Myocyte (in vitro differentiated cells): ENCODE measurements around the gene ZNF142. TPM values are rescaled to one million over a fixed set of nuclear protein-coding genes. Genes with fewer than 3 reads are reported as not detected.

ENCODE experiments used
- DNase-seq: peaks from one replicate; pipeline ENCODE4 v3.0.0-alpha.2; 2012; ENCODE audit warnings: low read depth
- total RNA-seq: library from RNA; depleted of rRNA; stranded (reverse); fragments of >200 nt; gene quantifications from 2 replicates; pipeline ENCODE4 v1.2.3, GENCODE V29; 2014

ZNF142 gene
- total RNA-seq, 1 donor from 2014 or later: 14.9 TPM

DNA sequence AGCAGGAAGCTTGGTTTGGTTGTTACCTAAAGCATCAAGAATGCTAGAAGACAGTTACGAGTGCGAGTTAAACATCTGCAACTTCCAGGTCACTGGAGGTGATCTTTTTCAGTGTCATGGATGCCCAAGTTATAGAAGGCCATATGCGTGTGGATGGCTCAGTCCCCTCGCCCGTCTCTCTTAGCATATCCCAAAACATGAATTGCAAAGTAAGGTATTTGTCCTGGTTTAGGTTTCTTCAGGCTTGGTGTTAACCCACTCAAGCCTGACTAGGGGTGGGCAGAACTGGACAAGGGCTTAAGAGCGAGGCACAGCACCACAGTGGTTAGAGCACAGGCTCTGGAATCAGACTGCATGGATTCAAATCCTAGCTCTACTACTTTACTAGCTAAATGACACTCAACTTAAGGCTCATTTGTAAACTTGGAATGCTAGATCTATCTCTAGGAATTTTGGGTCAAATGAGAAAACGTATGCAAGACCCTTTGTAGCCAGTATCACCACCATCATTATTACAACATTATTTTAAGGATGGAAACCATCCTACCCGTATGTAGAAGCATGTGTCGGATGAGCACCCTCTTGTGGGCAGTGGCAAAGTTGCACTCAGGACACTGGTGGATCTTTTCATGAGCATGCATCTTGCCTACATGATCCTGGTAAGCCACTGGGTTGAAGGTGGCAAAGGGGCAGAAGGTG is 11.2 kb downstream of the ZNF142 start:
- peak; percentile 60 for DNase-seq

DNA sequence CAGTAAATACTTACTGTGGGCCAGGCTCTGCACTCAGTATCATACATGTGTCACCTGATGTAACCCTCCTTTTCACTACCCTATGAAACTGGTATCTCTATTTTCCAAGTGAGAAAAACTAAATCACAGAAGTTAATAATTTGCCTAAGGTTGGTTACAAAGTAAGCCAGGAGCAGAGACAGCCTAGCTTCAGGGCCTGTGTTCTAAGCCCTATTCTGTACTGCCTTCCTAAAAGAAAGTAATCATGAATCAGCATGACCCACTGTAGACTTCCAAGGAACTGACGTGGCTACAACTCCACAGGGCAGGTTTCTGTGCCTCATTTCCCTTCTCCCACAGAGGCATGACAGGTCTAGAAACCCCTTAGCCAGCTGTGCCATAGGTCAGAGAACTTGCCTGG is 14.3 kb downstream of the ZNF142 start:
- DNase-seq: no peak

DNA sequence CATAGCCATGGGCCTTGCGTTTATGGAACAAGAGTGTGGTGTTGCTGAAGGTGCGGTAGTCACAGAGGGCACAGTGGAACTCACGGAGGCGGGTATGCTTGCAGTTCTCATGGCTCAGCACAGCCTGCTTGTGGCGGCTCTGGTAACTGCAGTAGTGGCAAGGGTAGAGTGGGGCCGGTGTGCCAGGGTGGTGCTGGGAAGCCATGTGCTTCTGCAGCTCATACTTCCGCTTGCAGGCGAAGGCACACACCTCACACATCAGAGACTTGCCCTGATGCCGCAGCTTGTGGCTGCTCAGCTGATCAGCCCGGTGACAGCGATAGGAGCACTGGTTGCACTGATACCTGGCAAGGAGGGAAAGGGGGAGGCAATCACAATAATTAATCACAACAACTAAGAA is 14.7 kb downstream of the ZNF142 start:
- DNase-seq: no peak

DNA sequence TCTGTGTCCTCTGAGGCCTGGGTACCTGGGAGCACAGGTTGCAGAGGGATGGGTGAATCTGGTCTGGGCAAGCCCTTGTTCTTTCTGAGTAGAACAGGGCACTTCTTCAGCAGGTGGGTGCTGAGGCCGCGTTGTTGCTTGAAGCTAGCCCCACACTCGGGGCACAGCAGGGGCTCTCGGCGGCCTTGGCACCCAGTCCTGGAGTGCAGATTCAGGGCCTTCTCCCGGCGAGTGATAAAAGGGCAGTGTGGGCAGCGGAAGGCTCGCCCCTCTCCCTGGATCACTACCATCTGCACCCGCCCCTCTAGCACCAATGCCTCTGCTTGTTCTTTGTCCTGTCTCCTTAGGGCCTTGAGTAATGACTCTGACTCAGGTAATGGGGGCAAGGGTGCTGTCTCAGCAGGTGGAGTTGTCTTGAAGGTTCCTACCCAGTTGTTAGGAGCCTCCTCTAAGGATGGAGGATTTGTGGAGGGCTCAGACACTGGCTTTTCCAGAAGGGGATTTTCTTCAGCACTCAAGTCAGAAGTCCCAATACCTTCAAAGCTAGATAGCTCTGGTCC is 15.6 kb downstream of the ZNF142 start:
- no peak for DNase-seq

DNA sequence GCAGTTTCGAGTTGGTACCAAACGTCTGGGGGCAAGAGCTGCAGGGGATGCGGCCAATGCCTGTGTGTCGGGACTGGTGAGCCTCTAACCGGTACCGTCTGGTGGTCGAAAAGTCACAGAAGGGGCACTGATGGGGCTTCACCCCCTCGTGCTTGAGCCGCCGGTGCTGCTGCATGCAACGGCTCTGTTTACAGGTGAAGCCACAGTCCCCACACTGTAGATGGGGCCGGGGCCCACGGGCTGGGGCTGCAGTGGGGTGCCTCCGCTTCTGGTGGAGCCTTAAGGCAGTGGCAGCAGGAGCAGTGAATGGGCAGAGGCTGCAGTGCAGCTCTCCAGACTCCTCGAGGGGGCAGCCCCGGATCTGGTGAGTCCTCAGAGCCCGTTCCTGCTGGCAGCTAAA is 16.6 kb downstream of the ZNF142 start:
- no peak for DNase-seq

DNA sequence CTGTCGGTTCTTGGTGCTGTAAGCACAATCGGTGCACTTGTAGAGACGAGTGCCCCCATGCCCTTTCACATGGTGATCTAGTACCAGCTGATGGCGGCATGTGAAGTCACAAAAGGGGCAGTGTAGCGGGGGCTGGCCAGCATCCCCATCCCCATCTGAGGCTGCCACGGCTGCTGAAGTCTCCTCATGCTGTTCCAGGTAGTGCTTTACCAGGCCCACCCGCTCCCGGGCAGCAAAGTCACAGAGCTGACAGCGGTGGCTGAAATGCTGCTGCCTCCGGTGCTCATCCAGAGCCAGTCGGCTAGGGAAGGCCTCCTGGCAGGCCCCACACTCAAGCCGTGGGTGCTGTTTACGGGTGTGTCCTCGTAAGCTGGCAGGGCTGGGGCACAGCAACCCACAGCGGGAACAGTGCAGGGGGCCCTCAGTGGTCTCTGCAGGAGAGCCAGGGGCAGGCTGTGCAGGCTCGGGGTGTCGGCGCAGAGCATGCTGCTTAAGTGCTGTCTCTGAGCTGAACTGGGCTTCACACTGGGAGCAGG is 17.2 kb downstream of the ZNF142 start:
- no peak for DNase-seq

DNA sequence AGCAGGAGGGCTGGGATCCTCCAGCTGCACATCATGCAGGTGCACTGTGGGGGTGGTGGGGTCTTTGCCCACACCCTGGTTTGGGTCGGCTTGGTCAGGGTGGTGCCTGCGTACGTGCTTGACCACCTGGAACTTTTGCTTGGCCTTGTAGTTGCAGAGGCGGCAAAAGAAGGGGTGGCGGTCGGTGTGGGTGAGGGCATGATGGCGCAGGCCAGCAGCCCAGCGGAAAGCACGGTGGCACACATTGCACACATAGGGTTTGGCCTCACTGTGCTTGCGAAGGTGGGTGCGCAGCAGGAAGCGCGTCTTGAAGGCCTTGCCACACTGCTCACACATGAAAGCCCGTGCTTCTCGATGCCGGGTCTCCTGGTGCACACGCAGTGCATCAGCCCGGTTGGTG is 21.1 kb downstream of the ZNF142 start:
- DNase-seq: no peak

DNA sequence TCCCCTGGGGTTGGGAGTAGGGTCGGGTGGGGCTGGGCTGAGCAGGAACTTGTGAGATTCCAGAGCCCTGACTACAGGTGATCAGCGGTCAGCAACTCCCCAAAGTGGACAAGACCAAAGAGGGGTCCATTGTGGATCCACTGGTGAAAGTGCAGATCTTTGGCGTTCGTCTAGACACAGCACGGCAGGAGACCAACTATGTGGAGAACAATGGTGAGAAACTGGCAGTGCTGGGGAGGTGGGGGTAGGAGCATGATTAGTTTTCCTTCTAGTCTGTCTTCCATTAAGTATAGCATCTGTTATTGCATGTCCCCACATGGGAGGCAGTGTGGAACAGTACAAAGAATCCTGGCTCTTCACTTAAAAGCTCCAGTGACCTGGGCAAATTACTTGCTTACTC is 23.7 kb downstream of the ZNF142 start:
- DNase-seq: no peak

DNA sequence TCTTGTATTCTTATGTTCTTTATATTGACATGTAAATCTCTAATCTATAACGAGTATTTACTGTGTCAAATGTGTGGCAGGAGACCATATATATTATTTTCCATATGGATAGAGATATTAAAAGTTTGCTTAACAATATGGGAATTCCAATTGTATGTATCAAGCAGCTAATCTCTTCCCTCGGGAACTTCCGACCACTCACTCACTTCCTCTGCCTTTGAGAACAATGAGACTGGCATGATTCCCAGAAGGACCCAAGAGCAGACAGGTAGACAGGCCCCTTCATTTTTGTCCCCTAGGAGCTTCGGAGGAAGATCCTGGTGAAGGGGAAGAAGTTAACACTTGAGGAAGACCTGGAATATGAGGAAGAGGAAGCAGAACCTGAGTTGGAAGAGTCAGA is 27.6 kb downstream of the ZNF142 start:
- no peak for DNase-seq

DNA sequence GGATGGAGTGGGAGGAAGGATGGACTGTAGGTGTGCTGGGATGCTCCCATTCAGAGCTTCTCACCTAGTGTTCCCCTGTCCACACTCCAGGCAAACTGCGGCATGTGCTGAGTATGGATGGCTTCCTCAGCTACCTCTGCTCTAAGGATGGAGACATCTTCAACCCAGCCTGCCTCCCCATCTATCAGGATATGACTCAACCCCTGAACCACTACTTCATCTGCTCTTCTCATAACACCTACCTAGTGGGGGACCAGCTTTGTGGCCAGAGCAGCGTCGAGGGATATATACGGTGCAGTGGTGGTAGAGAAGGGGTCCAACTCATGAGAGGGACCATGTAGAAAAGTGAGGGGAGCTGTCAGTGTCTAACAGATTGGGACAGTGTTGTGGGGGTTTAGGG is 31.5 kb downstream of the ZNF142 start:
- no peak for DNase-seq

DNA sequence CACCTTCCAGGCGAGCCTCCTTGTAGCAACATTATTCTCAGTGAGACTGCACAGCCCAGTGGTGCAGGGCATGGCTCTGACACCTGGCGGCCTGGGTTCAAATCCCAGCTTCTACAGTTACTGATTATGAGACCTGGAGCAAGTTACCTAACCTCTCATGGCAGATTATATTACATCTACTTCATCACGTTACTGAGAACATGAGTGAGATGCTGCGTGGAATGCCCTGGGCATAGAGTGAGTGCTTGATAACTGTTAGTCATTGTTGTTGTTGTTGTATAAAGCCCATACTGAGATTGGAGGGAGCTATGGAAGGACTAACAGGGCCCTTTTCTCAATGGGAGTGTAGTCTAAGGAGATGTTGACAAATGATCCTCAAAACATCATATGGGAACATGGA is 33.1 kb downstream of the ZNF142 start:
- no peak for DNase-seq

DNA sequence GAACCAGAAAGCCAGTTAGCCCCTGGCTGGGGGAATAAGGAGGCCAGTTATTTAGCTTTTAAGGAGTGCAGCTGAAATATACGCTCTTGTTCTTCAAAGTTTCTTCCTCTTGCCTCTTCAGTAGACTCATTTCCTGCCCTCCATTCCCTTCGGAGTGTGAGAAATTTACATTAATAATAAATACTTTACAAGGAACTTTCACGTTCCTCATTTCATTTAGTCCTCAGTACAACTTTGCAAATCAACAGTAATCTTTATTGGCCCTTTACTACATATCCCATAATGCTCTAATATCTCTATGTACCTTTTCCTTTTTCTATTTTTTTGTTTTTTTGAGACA is 36.1 kb downstream of the ZNF142 start:
- no peak for DNase-seq

DNA sequence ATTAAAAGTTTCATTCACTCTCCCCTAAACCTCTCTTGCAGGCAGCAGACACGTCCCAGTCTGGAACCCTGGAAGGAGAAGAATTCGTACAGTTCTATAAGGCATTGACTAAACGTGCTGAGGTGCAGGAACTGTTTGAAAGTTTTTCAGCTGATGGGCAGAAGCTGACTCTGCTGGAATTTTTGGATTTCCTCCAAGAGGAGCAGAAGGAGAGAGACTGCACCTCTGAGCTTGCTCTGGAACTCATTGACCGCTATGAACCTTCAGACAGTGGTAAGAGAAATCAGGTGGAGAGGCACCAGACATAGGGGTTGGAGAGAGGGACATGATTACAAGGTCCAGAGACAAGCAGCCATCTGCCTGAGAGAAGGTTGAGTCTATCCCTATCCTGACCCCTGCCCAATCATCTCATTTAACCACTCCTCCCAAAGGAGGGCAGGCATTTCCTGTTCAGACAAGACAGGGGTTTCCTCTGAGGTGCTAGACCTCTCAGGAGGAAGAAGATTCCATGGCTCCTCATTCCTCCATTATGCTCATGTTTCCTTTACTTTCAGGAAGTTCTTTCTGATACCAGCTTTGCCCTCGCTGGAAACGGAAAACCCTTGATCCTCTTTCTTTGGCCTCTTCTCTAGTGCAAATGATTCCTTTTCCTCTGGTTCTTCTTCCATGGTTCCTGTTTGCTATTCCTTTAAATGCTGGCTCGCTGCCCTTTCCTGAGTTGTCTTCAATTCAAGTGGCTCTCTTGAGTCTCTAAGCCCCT is 36.6 kb downstream of the ZNF142 start:
- no peak for DNase-seq

DNA sequence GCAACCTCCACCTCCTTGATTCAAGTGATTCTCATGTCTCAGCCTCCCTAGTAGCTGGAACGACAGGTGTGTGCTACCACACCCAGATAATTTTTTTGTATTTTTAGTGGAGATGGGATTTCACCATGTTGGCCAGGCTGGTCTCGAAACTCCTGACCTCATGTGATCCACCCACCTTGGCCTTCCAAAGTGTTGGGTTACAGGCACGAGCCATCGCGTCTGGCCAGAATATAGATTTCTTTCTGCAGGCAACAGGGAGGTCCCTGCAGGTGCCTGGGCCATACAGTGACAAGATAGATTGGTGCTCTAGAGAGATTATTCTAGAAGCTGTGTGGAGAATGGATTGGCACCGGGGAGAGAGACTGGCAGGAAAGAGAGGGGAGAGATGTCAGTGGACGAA is 38.4 kb downstream of the ZNF142 start:
- no peak for DNase-seq

DNA sequence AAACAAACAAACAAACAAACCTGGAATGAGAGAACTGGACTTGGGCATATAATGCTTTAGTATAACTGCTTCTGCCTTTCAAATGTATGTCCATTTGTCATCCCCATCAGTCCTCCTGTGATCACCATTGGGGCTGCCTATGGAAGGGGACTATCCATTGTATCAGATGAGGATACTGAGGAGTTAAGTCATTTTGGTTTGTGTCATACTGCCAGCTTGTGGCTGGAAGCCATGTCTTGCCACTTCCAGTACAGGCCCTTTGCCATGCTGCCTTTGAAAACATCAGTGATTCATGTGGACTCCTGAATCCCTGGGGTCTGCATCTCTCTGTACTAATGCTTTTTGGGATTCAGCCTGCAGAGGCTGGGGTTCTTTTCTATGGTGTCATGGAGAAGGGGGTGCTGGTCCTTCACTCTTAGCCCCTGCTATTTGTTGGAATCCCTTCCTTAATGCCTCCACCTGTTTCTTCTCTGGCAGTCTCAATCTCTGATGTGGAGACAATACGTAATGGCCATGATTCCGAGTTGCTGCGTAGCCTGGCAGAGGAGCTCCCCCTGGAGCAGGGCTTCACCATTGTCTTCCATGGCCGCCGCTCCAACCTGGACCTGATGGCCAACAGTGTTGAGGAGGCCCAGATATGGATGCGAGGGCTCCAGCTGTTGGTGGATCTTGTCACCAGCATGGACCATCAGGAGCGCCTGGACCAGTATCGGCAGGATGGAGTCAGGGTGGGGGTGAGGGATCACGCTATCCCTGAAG is 41.1 kb downstream of the ZNF142 start:
- DNase-seq: peak; percentile 28

DNA sequence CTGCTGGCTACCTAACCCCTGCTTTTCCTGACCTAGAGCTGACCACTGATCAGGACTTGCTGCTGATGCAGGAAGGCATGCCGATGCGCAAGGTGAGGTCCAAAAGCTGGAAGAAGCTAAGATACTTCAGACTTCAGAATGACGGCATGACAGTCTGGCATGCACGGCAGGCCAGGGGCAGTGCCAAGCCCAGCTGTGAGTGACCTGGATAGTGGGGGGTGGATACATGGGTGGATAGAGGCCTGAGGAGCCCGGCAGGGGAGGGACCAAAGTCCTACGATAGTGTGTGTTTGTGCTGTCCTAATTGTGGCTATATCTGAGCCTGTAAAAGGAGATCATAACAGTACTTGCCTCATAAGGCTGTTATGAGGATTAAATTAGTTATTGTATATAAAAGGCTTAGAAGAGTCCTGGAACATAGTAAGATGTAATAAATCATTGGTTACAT is 43.5 kb downstream of the ZNF142 start:
- no peak for DNase-seq

DNA sequence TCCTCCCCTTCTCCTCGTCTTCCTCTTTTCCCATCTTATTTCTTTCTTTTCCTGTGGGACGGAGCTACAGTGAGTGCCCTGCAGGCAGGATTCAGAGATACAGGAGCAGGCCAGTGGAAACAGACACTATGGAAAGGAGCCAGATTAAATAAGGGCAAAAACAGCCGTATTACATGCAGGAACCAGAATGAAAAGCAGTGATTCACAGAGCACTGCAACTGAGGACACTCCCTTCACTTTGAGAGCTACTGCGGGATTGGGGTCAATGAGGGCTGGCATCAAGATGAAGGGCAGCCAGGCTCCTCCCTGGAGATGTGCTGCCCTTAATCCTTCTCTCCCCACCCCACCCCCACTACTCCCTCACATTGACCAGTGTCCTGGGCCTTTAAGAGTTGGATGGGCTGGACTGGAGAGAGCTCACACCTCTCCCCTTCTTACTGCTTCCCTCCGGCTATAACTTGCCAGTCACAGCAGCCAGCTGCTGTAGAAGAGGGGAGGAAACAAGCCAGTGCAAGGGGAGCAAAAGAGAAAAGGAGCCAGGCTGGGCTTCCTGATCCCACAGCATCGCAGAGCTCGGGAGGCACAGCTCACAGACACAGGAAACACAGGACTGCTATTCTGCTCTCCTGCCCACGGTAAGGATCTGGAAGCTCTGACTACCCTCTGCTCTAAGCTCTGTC is 51.8 kb downstream of the ZNF142 start, which contains the start of gene PLCD4:
PLCD4 (plus strand) TSS at position 464 of the 680 bp plus-strand sequence. CDS start 7,841 bp downstream, outside the sequence.
- DNase-seq: peak; percentile 96

DNA sequence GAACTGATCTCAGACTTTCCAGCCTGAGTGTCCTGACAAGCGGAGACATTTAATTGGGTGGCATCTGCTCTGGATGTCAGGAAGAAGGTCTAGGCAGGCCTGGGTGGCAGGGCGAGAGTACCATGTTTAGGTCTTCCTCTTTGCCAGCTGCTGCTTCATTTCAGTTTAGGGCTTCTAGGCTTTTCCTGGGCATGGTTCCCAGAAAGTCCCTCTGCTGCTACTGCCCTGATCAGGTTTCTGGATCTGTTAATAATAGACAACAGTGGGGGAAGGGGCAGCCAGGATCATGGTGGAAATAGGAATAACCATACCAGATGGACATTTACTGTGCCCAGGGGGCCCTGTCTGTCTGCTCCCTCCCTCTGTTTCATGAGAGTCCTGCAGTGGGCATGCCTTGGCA is 54.0 kb downstream of the ZNF142 start:
- DNase-seq: peak; percentile 99
